ENCODE measurements around the gene TRAF7. TPM values are rescaled to one million over a fixed set of nuclear protein-coding genes. Genes with fewer than 3 reads are reported as not detected.
A peak's percentile ranks its signal among the peaks of the same experiment; 100 is the strongest.

The TRAF7 gene
- polyA plus RNA-seq, 3 donors = 5.9 to 41.9 (median 6.7) TPM

DNA sequence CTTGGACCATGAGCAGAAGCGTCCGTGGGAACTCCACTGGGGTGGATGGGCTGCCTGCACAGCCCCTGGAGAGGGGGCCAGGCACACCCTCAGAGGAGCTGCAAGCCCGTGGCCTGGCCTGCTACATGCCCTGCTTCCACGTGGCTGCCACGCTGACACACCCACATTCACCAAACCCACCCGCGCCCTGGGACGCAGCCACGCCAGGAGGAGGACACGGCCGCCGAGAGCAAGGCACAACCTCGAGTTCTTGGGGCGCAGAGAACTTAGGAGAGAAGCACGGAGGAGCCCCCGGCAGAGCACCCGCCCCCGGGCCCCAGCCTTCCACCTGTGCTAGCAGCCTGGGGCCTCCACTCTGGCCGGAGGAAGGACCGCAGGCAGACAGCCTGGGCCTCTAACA is 22.0 kb downstream of the TRAF7 start:
- Histone ChIP-seq H2AFZ (ENCODE audit: insufficient read depth, low read depth, low read length, poor library complexity, severe bottlenecking) (no peak overlapping the region), H3K27ac (ENCODE audit: low read depth in 1 of 2, low read length in 2 of 2) (no peak overlapping the region), H4K20me1 (ENCODE audit: insufficient read depth, low read length) (no peaks in the 10 kb centered on the region), H3K27me3 (ENCODE audit: control insufficient read depth in 2 of 2, insufficient read depth in 2 of 2, low read length in 2 of 2) (peaks cover 0 to 3% of the 10 kb centered on the region in 2 donors), H3K9ac (ENCODE audit: insufficient read depth, low read length, poor library complexity, severe bottlenecking) (no peak overlapping the region), H3K4me2 (replicated peaks; ENCODE audit: extremely low read depth, low read length, poor library complexity, severe bottlenecking) (no peak overlapping the region), H3K4me3 (replicated peaks in 1 of 3; ENCODE audit: low read depth in 2 of 3, low read length in 3 of 3) (no peak overlapping the region), H3K79me2 (ENCODE audit: insufficient read depth, low read length) (no peaks in the 10 kb centered on the region), H3K36me3 (replicated peaks in 1 of 2; ENCODE audit: control insufficient read depth in 1 of 2, insufficient read depth in 2 of 2, low read length in 2 of 2) (peaks cover 43 to 52% of the 10 kb centered on the region in 2 donors), H3K4me1 (ENCODE audit: control insufficient read depth in 1 of 2, insufficient read depth in 2 of 2, low read length in 2 of 2) (no peaks in the 10 kb centered on the region), H3K9me3 (replicated peaks in 1 of 2; ENCODE audit: control insufficient read depth in 1 of 2, insufficient read depth in 1 of 2, low read length in 2 of 2) (no peaks in the 10 kb centered on the region)
- Mint-ChIP-seq H3K4me1 (no peaks in the 10 kb centered on the region), H3K36me3 (peaks cover 34 to 46% of the 10 kb centered on the region in 2 donors), H3K27me3 (ENCODE audit: low read depth in 3 of 3) (peaks cover 0 to 3% (median 2%) of the 10 kb centered on the region in 3 donors), H3K4me3 (no peak overlapping the region), H3K9me3 (peaks cover 0 to 2% (median 0%) of the 10 kb centered on the region in 7 donors), H3K27ac (peak overlapping the region in 1 of 7 donors; percentile 60)
- DNase-seq = no peak
- TF ChIP-seq CTCF (IDR thresholded peaks at IDR 0.05) = no peak
- intact Hi-C loops (cut with micrococcal nuclease) = no loop called here
- WGBS (ENCODE audit: insufficient coverage) = 93% methylated on average over 10 of the region's 20 CpGs

GRCh38 chr16:2178321-2179106 is 22.9 kb downstream of the TRAF7 start:
- no peaks in the 10 kb centered on the region for H3K4me1 ChIP-seq (ENCODE audit: control insufficient read depth in 1 of 2, insufficient read depth in 2 of 2, low read length in 2 of 2)
- Mint-ChIP-seq H3K4me3 (no peak overlapping the region), H3K27me3 (ENCODE audit: low read depth in 3 of 3) (peaks cover 0 to 3% (median 2%) of the 10 kb centered on the region in 3 donors), H3K36me3 (peaks cover 28 to 38% of the 10 kb centered on the region in 2 donors), H3K9me3 (peaks cover 0 to 2% (median 0%) of the 10 kb centered on the region in 7 donors), H3K4me1 (no peaks in the 10 kb centered on the region), H3K27ac (no peak overlapping the region)
- no peaks in the 10 kb centered on the region for H4K20me1 ChIP-seq (ENCODE audit: insufficient read depth, low read length)
- intact Hi-C loops (cut with micrococcal nuclease) = no loop called here
- H3K4me3 ChIP-seq (replicated peaks in 1 of 3; ENCODE audit: low read depth in 2 of 3, low read length in 3 of 3) = no peak overlapping the region
- H3K9ac ChIP-seq (ENCODE audit: insufficient read depth, low read length, poor library complexity, severe bottlenecking) = no peak overlapping the region
- DNase-seq = peak in 1 of 3 donors; percentile 43
- no peak overlapping the region for H2AFZ ChIP-seq (ENCODE audit: insufficient read depth, low read depth, low read length, poor library complexity, severe bottlenecking)
- peaks cover 34 to 43% of the 10 kb centered on the region in 2 donors for H3K36me3 ChIP-seq (replicated peaks in 1 of 2; ENCODE audit: control insufficient read depth in 1 of 2, insufficient read depth in 2 of 2, low read length in 2 of 2)
- H3K9me3 ChIP-seq (replicated peaks in 1 of 2; ENCODE audit: control insufficient read depth in 1 of 2, insufficient read depth in 1 of 2, low read length in 2 of 2) = no peaks in the 10 kb centered on the region
- H3K79me2 ChIP-seq (ENCODE audit: insufficient read depth, low read length) = no peaks in the 10 kb centered on the region
- 43% methylated on average over 91 of the region's 106 CpGs for WGBS (ENCODE audit: insufficient coverage)
- no peak overlapping the region for H3K4me2 ChIP-seq (replicated peaks; ENCODE audit: extremely low read depth, low read length, poor library complexity, severe bottlenecking)
- TF ChIP-seq CTCF (IDR thresholded peaks at IDR 0.05) = no peak
- H3K27ac ChIP-seq (ENCODE audit: low read depth in 1 of 2, low read length in 2 of 2) = no peak overlapping the region
- peaks cover 0 to 3% of the 10 kb centered on the region in 2 donors for H3K27me3 ChIP-seq (ENCODE audit: control insufficient read depth in 2 of 2, insufficient read depth in 2 of 2, low read length in 2 of 2)

Data from CD14-positive monocyte (primary cell).